ENCODE measurements around the gene CDHR5.

The CDHR5 gene

GRCh38 chr11:623999-624704 is 603 bp downstream of the CDHR5 start:
- no peaks in the 10 kb centered on the region for H3K9me3 ChIP-seq (ENCODE audit: control insufficient read depth, low read length)
- no peaks in the 10 kb centered on the region for H3K79me2 ChIP-seq
- H3K4me2 ChIP-seq (ENCODE audit: low read length): no peak overlapping the region
- H3K4me3 ChIP-seq (ENCODE audit: low read depth, low read length): no peak overlapping the region
- no peak overlapping the region for H3K27ac ChIP-seq
- H2AFZ ChIP-seq: no peak overlapping the region
- H3K4me1 ChIP-seq: no peaks in the 10 kb centered on the region
- H3K27me3 ChIP-seq (ENCODE audit: control insufficient read depth, insufficient read depth, low read length): no peaks in the 10 kb centered on the region
- no peak for TF ChIP-seq CTCF (IDR thresholded peaks at IDR 0.05)
- H3K36me3 ChIP-seq (ENCODE audit: control insufficient read depth, insufficient read depth, low read length): no peaks in the 10 kb centered on the region
- no peak overlapping the region for H3K9ac ChIP-seq

- no peak for TF ChIP-seq CTCF (IDR thresholded peaks at IDR 0.05)
- Histone ChIP-seq H2AFZ (no peak overlapping the region), H3K4me2 (ENCODE audit: low read length) (no peak overlapping the region), H3K4me1 (no peaks in the 10 kb centered on the region), H3K9me3 (ENCODE audit: control insufficient read depth, low read length) (no peaks in the 10 kb centered on the region), H3K27me3 (ENCODE audit: control insufficient read depth, insufficient read depth, low read length) (no peaks in the 10 kb centered on the region), H3K9ac (no peak overlapping the region), H3K36me3 (ENCODE audit: control insufficient read depth, insufficient read depth, low read length) (no peaks in the 10 kb centered on the region), H3K4me3 (ENCODE audit: low read depth, low read length) (no peak overlapping the region), H3K27ac (no peak overlapping the region), H3K79me2 (no peaks in the 10 kb centered on the region)
Observed at GRCh38 chr11:623349-623869, 1.3 kb downstream of the CDHR5 start.

DNA sequence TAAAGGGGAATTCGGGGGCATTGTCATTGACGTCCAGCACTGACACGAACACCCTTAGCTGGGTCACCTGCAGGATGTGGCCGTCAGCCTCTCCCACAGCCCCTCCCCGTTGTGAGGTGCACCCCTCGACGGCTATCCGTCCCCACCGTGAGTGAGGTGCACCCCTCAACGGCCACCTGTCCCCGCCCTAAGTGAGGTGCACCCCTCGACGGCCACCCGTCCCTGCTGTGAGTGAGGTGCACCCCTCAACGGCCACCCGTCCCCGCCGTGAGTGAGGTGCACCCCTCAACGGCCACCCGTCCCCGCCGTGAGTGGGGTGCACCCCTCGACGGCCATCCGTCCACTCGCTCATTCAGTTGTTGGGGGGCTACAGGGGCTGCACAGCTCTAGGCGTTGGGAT is 2.9 kb downstream of the CDHR5 start:
- no peaks in the 10 kb centered on the region for H3K79me2 ChIP-seq
- no peak overlapping the region for H3K27ac ChIP-seq
- no peak for TF ChIP-seq CTCF (IDR thresholded peaks at IDR 0.05)
- H3K4me1 ChIP-seq: no peaks in the 10 kb centered on the region
- no peak overlapping the region for H3K9ac ChIP-seq
- no peaks in the 10 kb centered on the region for H3K9me3 ChIP-seq (ENCODE audit: control insufficient read depth, low read length)
- H3K4me3 ChIP-seq (ENCODE audit: low read depth, low read length): no peak overlapping the region
- no peaks in the 10 kb centered on the region for H3K27me3 ChIP-seq (ENCODE audit: control insufficient read depth, insufficient read depth, low read length)
- H3K4me2 ChIP-seq (ENCODE audit: low read length): no peak overlapping the region
- H2AFZ ChIP-seq: no peak overlapping the region
- H3K36me3 ChIP-seq (ENCODE audit: control insufficient read depth, insufficient read depth, low read length): no peaks in the 10 kb centered on the region

GRCh38 chr11:620935-621814 is 3.6 kb downstream of the CDHR5 start:
- no peak for TF ChIP-seq CTCF (IDR thresholded peaks at IDR 0.05)
- Histone ChIP-seq H3K9me3 (ENCODE audit: control insufficient read depth, low read length) (no peaks in the 10 kb centered on the region), H3K9ac (no peak overlapping the region), H3K4me1 (no peaks in the 10 kb centered on the region), H3K27me3 (ENCODE audit: control insufficient read depth, insufficient read depth, low read length) (no peaks in the 10 kb centered on the region), H3K27ac (no peak overlapping the region), H3K79me2 (no peaks in the 10 kb centered on the region), H3K36me3 (ENCODE audit: control insufficient read depth, insufficient read depth, low read length) (no peaks in the 10 kb centered on the region), H2AFZ (no peak overlapping the region), H3K4me2 (ENCODE audit: low read length) (no peak overlapping the region), H3K4me3 (ENCODE audit: low read depth, low read length) (no peak overlapping the region)
